DMS153 (cell line): ENCODE results near the gene TENT4B.
"Not testable (repeated sequence)": the region's sequence is repeated elsewhere in the genome, so short reads cannot be mapped to it uniquely, and the experiment has no call there.

ENCODE experiments used
- DNase-seq: peaks from one replicate; lab custom pipeline; 2025; lab: John Stamatoyannopoulos, UW

TENT4B gene

GRCh38 chr16:50152807-50153595 is at the start of gene TENT4B:
TENT4B (plus strand) TSS chr16:50153306; CDS start chr16:50153622, 316 bp downstream.
- no peak for DNase-seq

GRCh38 chr16:50103764-50104163 is 49.3 kb upstream of the TENT4B start:
- no peak for DNase-seq

GRCh38 chr16:50114357-50115129 is 38.6 kb upstream of the TENT4B start:
- DNase-seq, result no peak

GRCh38 chr16:50120711-50121110 is 32.4 kb upstream of the TENT4B start:
- no peak for DNase-seq

GRCh38 chr16:50121278-50121677 is 31.8 kb upstream of the TENT4B start:
- no peak for DNase-seq

GRCh38 chr16:50121721-50122445 is 31.2 kb upstream of the TENT4B start:
- DNase-seq, result peak; percentile 26

- no peak for DNase-seq
Measured at GRCh38 chr16:50123417-50123816, 29.7 kb upstream of the TENT4B start.

GRCh38 chr16:50124769-50125168 is 28.3 kb upstream of the TENT4B start:
- DNase-seq, result no peak

- no peak for DNase-seq
Measured at GRCh38 chr16:50126183-50126582, 26.9 kb upstream of the TENT4B start.

- not testable (repeated sequence) for DNase-seq
Measured at GRCh38 chr16:50132571-50132970, 20.5 kb upstream of the TENT4B start.

- no peak for DNase-seq
Measured at GRCh38 chr16:50133214-50133613, 19.9 kb upstream of the TENT4B start.

- DNase-seq, result no peak
Measured at GRCh38 chr16:50136399-50136798, 16.7 kb upstream of the TENT4B start.

- no peak for DNase-seq
Measured at GRCh38 chr16:50137268-50137667, 15.8 kb upstream of the TENT4B start.

- no peak for DNase-seq
Measured at GRCh38 chr16:50139580-50139979, 13.5 kb upstream of the TENT4B start.

- no peak for DNase-seq
Measured at GRCh38 chr16:50144211-50144610, 8.9 kb upstream of the TENT4B start.

GRCh38 chr16:50146479-50147435 is 6.3 kb upstream of the TENT4B start:
- DNase-seq, result no peak

GRCh38 chr16:50151322-50151721 is 1.8 kb upstream of the TENT4B start:
- no peak for DNase-seq

GRCh38 chr16:50151756-50152155 is 1.4 kb upstream of the TENT4B start:
- no peak for DNase-seq

GRCh38 chr16:50152351-50152806 is 727 bp upstream of the TENT4B start:
- no peak for DNase-seq

GRCh38 chr16:50153596-50154419 is 702 bp downstream of the TENT4B start:
- no peak for DNase-seq
